SU-DHL-6 (cell line): ENCODE results near the gene COL4A1.

Experiments used
- H2AFZ ChIP-seq: fragments of 200-600 bp; sonication (generic); 2 replicates; pipeline ENCODE4 v1.6.1; 2014; ENCODE audit warnings: low read depth, mild to moderate bottlenecking, moderate library complexity, mixed read lengths, antibody characterized with exemption, low read length; ENCODE audit not compliant: severe bottlenecking
- H3F3A ChIP-seq: fragments of 200-600 bp; shearing (Covaris generic); 2 replicates; pipeline ENCODE4 v1.6.0; 2016; ENCODE audit warnings: antibody characterized with exemption, mild to moderate bottlenecking; ENCODE audit not compliant: insufficient read depth
- H3K27ac ChIP-seq: fragments of 200-600 bp; sonication (generic); 2 replicates; pipeline ENCODE4 v1.5.1; 2016; ENCODE audit warnings: low read depth, mild to moderate bottlenecking, low read length, moderate library complexity, mixed read lengths
- H3K27me3 ChIP-seq: fragments of 200-600 bp; sonication (generic), shearing (Covaris generic); 2 replicates; pipeline ENCODE4 v1.6.0; 2014; ENCODE audit warnings: mild to moderate bottlenecking, low read length
- H3K36me3 ChIP-seq: fragments of 200-600 bp; sonication (generic); 2 replicates; pipeline ENCODE4 v1.6.1; 2014; ENCODE audit warnings: mild to moderate bottlenecking, low read length, mixed read lengths
- H3K4me2 ChIP-seq: fragments of 300-600, 200-600 bp; shearing (Covaris generic), sonication (generic); 2 replicates; pipeline ENCODE4 v1.6.0; 2014; ENCODE audit warnings: low read length, low read depth, mild to moderate bottlenecking; ENCODE audit not compliant: poor library complexity, severe bottlenecking
- H3K4me3 ChIP-seq: fragments of 200-600 bp; sonication (generic); 2 replicates; pipeline ENCODE4 v1.5.1; 2014; ENCODE audit warnings: antibody characterized with exemption, low read length, mild to moderate bottlenecking, mixed read lengths; ENCODE audit not compliant: insufficient read depth, poor library complexity, severe bottlenecking
- H3K79me2 ChIP-seq: fragments of 200-600 bp; sonication (generic); 2 replicates; pipeline ENCODE4 v1.6.1; 2014; ENCODE audit warnings: mild to moderate bottlenecking, low read length, moderate library complexity; ENCODE audit not compliant: insufficient read depth
- H3K9ac ChIP-seq: fragments of 200-600 bp; sonication (generic); 2 replicates; pipeline ENCODE4 v1.7.0; 2014; ENCODE audit warnings: mild to moderate bottlenecking, low read length
- H3K9me2 ChIP-seq: fragments of 200-600 bp; sonication (generic); replicated peaks from 2 replicates; pipeline ENCODE4 v1.6.1; 2014; ENCODE audit warnings: low read length; ENCODE audit not compliant: insufficient read depth
- H3K9me3 ChIP-seq: fragments of 200-600 bp; sonication (generic); 2 replicates; pipeline ENCODE4 v1.6.1; 2014; ENCODE audit warnings: low read length, mixed read lengths; ENCODE audit not compliant: insufficient read depth
- H4K20me1 ChIP-seq: fragments of 200-600 bp; sonication (generic); 2 replicates; pipeline ENCODE4 v1.6.1; 2014; ENCODE audit warnings: low read depth, mild to moderate bottlenecking, antibody characterized with exemption, low read length, moderate library complexity, mixed read lengths
- CTCF ChIP-seq: fragments of 200-600 bp; sonication (generic); IDR thresholded peaks from one replicate; pipeline ENCODE4 v1.5.1; 2017; ENCODE audit warnings: antibody characterized with exemption, mild to moderate bottlenecking, low read length, moderate library complexity; ENCODE audit not compliant: insufficient read depth, poor library complexity, severe bottlenecking
- EZH2phosphoT487 ChIP-seq: fragments of 200-600 bp; sonication (generic), shearing (Covaris generic); conservative IDR thresholded peaks from 2 replicates; pipeline ENCODE4 v1.6.1; 2018; ENCODE audit warnings: mild to moderate bottlenecking, antibody characterized with exemption, low read length, moderate library complexity, mixed read lengths

Gene COL4A1

GRCh38 chr13:110212529-110212928 lies 94.4 kb downstream of the COL4A1 start:
- H3K9me2 ChIP-seq = no peaks in the 10 kb centered on the region
- H3K27me3 ChIP-seq = no peaks in the 10 kb centered on the region
- H3K4me3 ChIP-seq = no peak overlapping the region
- H3K36me3 ChIP-seq = no peaks in the 10 kb centered on the region
- no peak overlapping the region for H3K9ac ChIP-seq
- H3F3A ChIP-seq = no peaks in the 10 kb centered on the region
- no peak overlapping the region for H2AFZ ChIP-seq
- no peaks in the 10 kb centered on the region for H3K9me3 ChIP-seq
- TF ChIP-seq CTCF = no peak
- no peak for TF ChIP-seq EZH2phosphoT487
- no peak overlapping the region for H3K27ac ChIP-seq
- no peaks in the 10 kb centered on the region for H3K79me2 ChIP-seq
- H3K4me2 ChIP-seq = no peak overlapping the region
- H4K20me1 ChIP-seq = no peaks in the 10 kb centered on the region

- Histone ChIP-seq H3K9me3 (no peaks in the 10 kb centered on the region), H3K9me2 (no peaks in the 10 kb centered on the region), H4K20me1 (no peaks in the 10 kb centered on the region), H3F3A (no peaks in the 10 kb centered on the region), H3K4me3 (no peak overlapping the region), H3K36me3 (no peaks in the 10 kb centered on the region), H3K4me2 (no peak overlapping the region), H3K79me2 (no peaks in the 10 kb centered on the region), H3K9ac (no peak overlapping the region), H2AFZ (no peak overlapping the region), H3K27ac (no peak overlapping the region), H3K27me3 (no peaks in the 10 kb centered on the region)
- TF ChIP-seq EZH2phosphoT487 (no peak), CTCF (no peak)
These were observed 95.2 kb downstream of the COL4A1 start for GRCh38 chr13:110211735-110212134.

- H3K27me3 ChIP-seq = no peaks in the 10 kb centered on the region
- TF ChIP-seq EZH2phosphoT487 (no peak), CTCF (no peak)
- H3K9ac ChIP-seq = no peak overlapping the region
- H3K36me3 ChIP-seq = no peaks in the 10 kb centered on the region
- no peaks in the 10 kb centered on the region for H3K79me2 ChIP-seq
- H3K27ac ChIP-seq = no peak overlapping the region
- no peak overlapping the region for H2AFZ ChIP-seq
- no peaks in the 10 kb centered on the region for H3F3A ChIP-seq
- H4K20me1 ChIP-seq = no peaks in the 10 kb centered on the region
- no peak overlapping the region for H3K4me2 ChIP-seq
- no peak overlapping the region for H3K4me3 ChIP-seq
- H3K9me3 ChIP-seq = no peaks in the 10 kb centered on the region
- H3K9me2 ChIP-seq = no peaks in the 10 kb centered on the region
These were observed 95.9 kb downstream of the COL4A1 start for GRCh38 chr13:110211046-110211445.

GRCh38 chr13:110210604-110210985 lies 96.4 kb downstream of the COL4A1 start:
- Histone ChIP-seq H3K9me3 (no peaks in the 10 kb centered on the region), H4K20me1 (no peaks in the 10 kb centered on the region), H3K4me3 (no peak overlapping the region), H2AFZ (no peak overlapping the region), H3K9me2 (no peaks in the 10 kb centered on the region), H3F3A (no peaks in the 10 kb centered on the region), H3K9ac (no peak overlapping the region), H3K4me2 (no peak overlapping the region), H3K79me2 (no peaks in the 10 kb centered on the region), H3K27me3 (no peaks in the 10 kb centered on the region), H3K27ac (no peak overlapping the region), H3K36me3 (no peaks in the 10 kb centered on the region)
- TF ChIP-seq EZH2phosphoT487 (no peak), CTCF (no peak)
